Pulmonary artery endothelial cell (primary cell): ENCODE measurements around the gene ITFG1. TPM values are rescaled to one million over a fixed set of nuclear protein-coding genes. Genes with fewer than 3 reads are reported as not detected.
"Not testable (repeated sequence)": the region's sequence is repeated elsewhere in the genome, so short reads cannot be mapped to it uniquely, and the experiment has no call there.

Source experiments
- DNase-seq: peaks from one replicate; pipeline ENCODE4 v3.0.0-alpha.2; 2011; ENCODE audit warnings: low read depth, low spot score
- total RNA-seq: library from RNA; depleted of rRNA; stranded (reverse); fragments of >200 nt; gene quantifications from 2 replicates; pipeline ENCODE4 v1.2.3, GENCODE V29; 2014

ITFG1 gene
- total RNA-seq, 1 donor from 2014 or later: 42.5 TPM

GRCh38 chr16:47424846-47425245 lies 36.0 kb downstream of the ITFG1 start:
- DNase-seq: no peak

- DNase-seq: no peak
Observed at GRCh38 chr16:47416869-47417268, 44.0 kb downstream of the ITFG1 start.

GRCh38 chr16:47413041-47413440 lies 47.8 kb downstream of the ITFG1 start:
- DNase-seq: no peak

GRCh38 chr16:47408491-47408890 lies 52.4 kb downstream of the ITFG1 start:
- DNase-seq: no peak

GRCh38 chr16:47395733-47396498 lies 64.9 kb downstream of the ITFG1 start:
- no peak for DNase-seq

- no peak for DNase-seq
Observed at GRCh38 chr16:47392081-47392480, 68.8 kb downstream of the ITFG1 start.

- DNase-seq: no peak
Observed at GRCh38 chr16:47388705-47389104, 72.2 kb downstream of the ITFG1 start.

GRCh38 chr16:47387026-47387734 lies 73.7 kb downstream of the ITFG1 start:
- DNase-seq: no peak

GRCh38 chr16:47386201-47386718 lies 74.6 kb downstream of the ITFG1 start:
- DNase-seq: no peak

- DNase-seq: no peak
Observed at GRCh38 chr16:47382362-47382761, 78.5 kb downstream of the ITFG1 start.

GRCh38 chr16:47377154-47377553 lies 83.7 kb downstream of the ITFG1 start:
- no peak for DNase-seq

GRCh38 chr16:47375423-47375822 lies 85.4 kb downstream of the ITFG1 start:
- no peak for DNase-seq

- peak; percentile 46 for DNase-seq
Observed at GRCh38 chr16:47374629-47375028, 86.2 kb downstream of the ITFG1 start.

GRCh38 chr16:47371271-47372014 lies 89.4 kb downstream of the ITFG1 start:
- DNase-seq: no peak

GRCh38 chr16:47370536-47370935 lies 90.3 kb downstream of the ITFG1 start:
- DNase-seq: no peak

- DNase-seq: no peak
Observed at GRCh38 chr16:47366228-47366627, 94.6 kb downstream of the ITFG1 start.

GRCh38 chr16:47363761-47364160 lies 97.1 kb downstream of the ITFG1 start:
- DNase-seq: peak; percentile 17

GRCh38 chr16:47359478-47359877 lies 101.4 kb downstream of the ITFG1 start:
- DNase-seq: no peak

- no peak for DNase-seq
Observed at GRCh38 chr16:47358816-47359215, 102.0 kb downstream of the ITFG1 start.

GRCh38 chr16:47349029-47349428 lies 111.8 kb downstream of the ITFG1 start:
- not testable (repeated sequence) for DNase-seq

- not testable (repeated sequence) for DNase-seq
Observed at GRCh38 chr16:47347021-47347696, 113.7 kb downstream of the ITFG1 start.
